HepG2 (cell line): Measurements from ENCODE around the gene ERICH6. TPM values are rescaled to one million over a fixed set of nuclear protein-coding genes. Genes with fewer than 3 reads are reported as not detected.

ENCODE experiments used
- CEBPG ChIP-seq: IDR thresholded peaks from 2 replicates; pipeline ENCODE4 v1.6.1; 2016
- FIP1L1 ChIP-seq: fragments of 200-400 bp; formaldehyde crosslinking; IDR thresholded peaks from 2 replicates; pipeline ENCODE4 v1.6.1; 2018; ENCODE audit warnings: low read depth, mild to moderate bottlenecking, low read length, moderate library complexity, borderline replicate concordance; ENCODE audit not compliant: insufficient read depth
- FUBP1 ChIP-seq: sonication (generic); formaldehyde crosslinking; IDR thresholded peaks from 2 replicates; pipeline ENCODE4 v1.5.1; 2020; ENCODE audit warnings: missing genetic modification reagents, mild to moderate bottlenecking, borderline replicate concordance
- IRX3 ChIP-seq: sonication (generic); formaldehyde crosslinking; IDR thresholded peaks from 2 replicates; pipeline ENCODE4 v1.8.1; 2023; ENCODE audit warnings: mild to moderate bottlenecking, low read depth, missing genetic modification reagents, borderline replicate concordance
- KDM1A ChIP-seq: IDR thresholded peaks from 2 replicates; pipeline ENCODE4 v1.6.1; 2016; ENCODE audit warnings: missing compliant biosample characterization
- MED1 ChIP-seq: sonication (generic); formaldehyde crosslinking; IDR thresholded peaks from 2 replicates; pipeline ENCODE4 v1.4.0; 2020; ENCODE audit warnings: missing genetic modification reagents
- RCOR2 ChIP-seq: IDR thresholded peaks from 2 replicates; pipeline ENCODE4 v1.6.1; 2016; ENCODE audit warnings: missing biosample characterization, missing genetic modification reagents
- SOX5 ChIP-seq: IDR thresholded peaks from 2 replicates; pipeline ENCODE4 v1.6.1; 2016; ENCODE audit warnings: borderline replicate concordance
- ZFP91 ChIP-seq: sonication (generic); formaldehyde crosslinking; IDR thresholded peaks from 2 replicates; pipeline ENCODE4 v1.9.0; 2022; ENCODE audit warnings: missing genetic modification reagents, mild to moderate bottlenecking, borderline replicate concordance
- ZNF329 ChIP-seq: sonication (generic); formaldehyde crosslinking; IDR thresholded peaks from 2 replicates; pipeline ENCODE4 v1.9.0; 2021; ENCODE audit warnings: low read depth, mild to moderate bottlenecking, missing genetic modification reagents
- ZNF33A ChIP-seq: sonication (generic); formaldehyde crosslinking; IDR thresholded peaks from 2 replicates; pipeline ENCODE4 v1.5.1; 2020; ENCODE audit warnings: missing genetic modification reagents, mild to moderate bottlenecking, moderate library complexity, borderline replicate concordance
- ZNF407 ChIP-seq: sonication (generic); formaldehyde crosslinking; IDR thresholded peaks from one replicate; pipeline ENCODE4 v1.5.1; 2020; ENCODE audit warnings: mild to moderate bottlenecking, missing genetic modification reagents; ENCODE audit errors: not compliant biosample characterization
- ZNF547 ChIP-seq: sonication (generic); formaldehyde crosslinking; IDR thresholded peaks from 2 replicates; pipeline ENCODE4 v1.5.1; 2020; ENCODE audit warnings: mild to moderate bottlenecking, missing genetic modification reagents
- ZNF660 ChIP-seq: sonication (generic); formaldehyde crosslinking; IDR thresholded peaks from 2 replicates; pipeline ENCODE4 v1.5.1; 2020; ENCODE audit warnings: mild to moderate bottlenecking, low read depth, missing genetic modification reagents, borderline replicate concordance
- ZNF737 ChIP-seq: sonication (generic); formaldehyde crosslinking; IDR thresholded peaks from 2 replicates; pipeline ENCODE4 v1.5.0; 2020; ENCODE audit warnings: missing genetic modification reagents, mild to moderate bottlenecking, borderline replicate concordance
- ZSCAN25 ChIP-seq: sonication (generic); formaldehyde crosslinking; IDR thresholded peaks from 2 replicates; pipeline ENCODE4 v1.8.0; 2022; ENCODE audit warnings: mild to moderate bottlenecking, missing genetic modification reagents
- polyA plus RNA-seq, 8 experiments: library from polyadenylated mRNA; depleted of rRNA in 3 of 8; stranded (reverse) in 7 of 8; unstranded in 1 of 8; fragments of >200 nt; fragmentation: Illumina TruSeq in 4 of 8; extraction: Trizol in 4 of 8; gene quantifications; 2 replicates each; pipeline versions ENCODE4 v1.2.1 to v1.2.3, GENCODE V29; 2011 to 2016; ENCODE audit warnings: low read depth in 4 of 8, missing spikeins in 1 of 8, mixed read lengths in 1 of 8; ENCODE audit not compliant: insufficient read depth in 1 of 8
- total RNA-seq, 5 experiments: library from RNA; depleted of rRNA; stranded (reverse); fragments of >200 nt; fragmentation: Illumina TruSeq; extraction: Trizol; gene quantifications; 2 replicates each; pipeline ENCODE4 v1.2.3, GENCODE V29; 2016; ENCODE audit warnings: low read depth in 1 of 5

Gene ERICH6
- total and polyA plus RNA-seq, 2 of the 13 experiments (the other 11 are each of a cell fraction or from before 2014, with no cell fraction given), result 0.03 TPM; not detected in 1

GRCh38 chr3:150736903-150737832 is 33.4 kb upstream of the ERICH6 start (continued):
- TF ChIP-seq ZNF407, result no peak
- peak; percentile 21; the same call in 1 of the 2 replicates for TF ChIP-seq ZFP91 (CRISPR knock-in tag)
- peak; percentile 98 for TF ChIP-seq SOX5 (CRISPR knock-in tag)
- TF ChIP-seq CEBPG, result peak; percentile 94
- TF ChIP-seq ZNF547 (CRISPR knock-in tag), result no peak
- peak; percentile 95 for TF ChIP-seq MED1
- TF ChIP-seq KDM1A, result 0 out of 2 replicates have a peak, but pooled peaks have one; percentile 29
- no peak for TF ChIP-seq ZNF33A (CRISPR knock-in tag)
- TF ChIP-seq FUBP1, result no peak
- no peak for TF ChIP-seq ZNF737
- TF ChIP-seq ZSCAN25 (CRISPR knock-in tag), result no peak
- no peak for TF ChIP-seq ZNF660
- no peak for TF ChIP-seq FIP1L1
- no peak for TF ChIP-seq IRX3
- TF ChIP-seq ZNF329 (CRISPR knock-in tag), result no peak
- TF ChIP-seq RCOR2 (CRISPR knock-in tag), result peak; percentile 90
